ENCODE measurements around the gene PAM.
"Not testable (repeated sequence)": the region's sequence is repeated elsewhere in the genome, so short reads cannot be mapped to it uniquely, and the experiment has no call there.

Gene PAM

DNA sequence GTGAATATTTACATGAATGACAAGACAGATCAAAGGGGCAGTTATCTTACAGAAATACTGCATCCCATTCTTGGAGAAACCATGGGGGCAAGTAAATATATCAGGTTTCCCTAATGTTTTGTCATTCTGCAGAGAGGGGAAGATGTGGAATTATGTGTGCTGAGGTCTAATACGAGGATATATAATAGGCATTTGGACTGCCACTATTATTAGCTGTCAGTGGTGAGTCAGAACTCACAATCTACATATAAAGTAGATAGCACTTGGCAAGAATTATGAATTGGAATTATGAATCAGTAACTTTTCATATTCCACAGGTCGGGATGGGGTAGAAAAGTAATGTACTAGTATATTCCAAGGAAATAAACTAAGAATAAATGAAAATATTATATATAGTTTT lies 243.1 kb downstream of the PAM start:
- no peak for DNase-seq (ENCODE audit: low read depth in 2 of 2)

DNA sequence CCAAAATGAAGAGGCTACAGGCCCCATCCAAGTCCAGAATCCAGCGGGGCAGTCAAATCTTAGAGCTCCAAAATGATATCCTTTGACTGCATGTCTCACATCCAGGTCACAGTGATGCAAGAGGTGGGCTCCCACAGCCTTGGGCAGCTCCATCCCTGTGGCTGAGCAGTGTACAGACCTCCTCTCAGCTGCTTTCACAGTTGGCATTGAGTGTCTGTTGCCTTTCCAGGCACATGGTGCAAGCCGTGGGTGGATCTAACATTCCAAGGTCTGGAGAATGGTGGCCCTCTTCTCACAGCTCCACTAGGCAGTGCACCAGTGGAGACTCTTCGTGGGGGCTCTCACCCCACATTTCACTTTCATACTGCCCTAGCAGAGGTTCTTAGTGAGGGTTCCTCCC lies 244.1 kb downstream of the PAM start:
- DNase-seq (ENCODE audit: low read depth in 2 of 2) = no peak

DNA sequence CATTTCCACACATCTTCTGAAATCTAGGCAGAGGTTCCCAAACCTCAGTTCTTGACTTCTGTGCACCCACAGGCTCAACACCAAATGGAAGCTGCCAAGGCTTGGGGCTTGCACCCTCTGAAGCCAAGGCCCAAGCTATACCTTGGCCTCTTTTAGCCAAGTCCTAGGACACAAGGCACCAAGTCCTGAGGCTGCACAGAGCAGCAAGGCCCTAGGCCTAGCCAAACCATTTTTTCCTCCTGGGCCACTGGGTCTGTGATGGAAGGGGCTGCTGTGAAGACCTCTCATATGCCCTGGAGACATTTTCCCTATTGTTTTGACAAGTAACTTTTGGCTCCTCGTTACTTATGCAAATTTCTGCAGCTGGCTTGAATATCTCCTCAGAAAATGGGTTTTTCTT lies 244.5 kb downstream of the PAM start:
- DNase-seq (ENCODE audit: low read depth in 2 of 2) = not testable (repeated sequence)

DNA sequence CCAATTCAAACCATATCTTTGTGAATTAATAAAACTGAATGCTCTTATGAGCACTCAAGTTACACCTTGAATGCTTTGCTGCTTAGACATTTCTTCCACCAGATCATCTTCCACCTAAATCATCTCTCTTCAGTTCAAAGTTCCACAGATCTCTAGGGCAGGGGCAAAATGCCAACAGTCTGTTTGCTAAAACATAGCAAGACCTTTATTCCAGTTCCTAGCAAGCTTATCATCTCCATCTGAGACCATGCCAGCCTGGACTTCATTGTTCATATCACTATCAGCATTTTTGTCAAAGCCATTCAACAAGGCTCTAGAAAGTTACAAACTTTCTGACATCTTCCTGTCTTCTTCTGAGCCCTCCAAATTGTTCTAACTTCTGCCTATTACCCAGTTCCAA lies 245.0 kb downstream of the PAM start:
- DNase-seq (ENCODE audit: low read depth in 2 of 2) = no peak

DNA sequence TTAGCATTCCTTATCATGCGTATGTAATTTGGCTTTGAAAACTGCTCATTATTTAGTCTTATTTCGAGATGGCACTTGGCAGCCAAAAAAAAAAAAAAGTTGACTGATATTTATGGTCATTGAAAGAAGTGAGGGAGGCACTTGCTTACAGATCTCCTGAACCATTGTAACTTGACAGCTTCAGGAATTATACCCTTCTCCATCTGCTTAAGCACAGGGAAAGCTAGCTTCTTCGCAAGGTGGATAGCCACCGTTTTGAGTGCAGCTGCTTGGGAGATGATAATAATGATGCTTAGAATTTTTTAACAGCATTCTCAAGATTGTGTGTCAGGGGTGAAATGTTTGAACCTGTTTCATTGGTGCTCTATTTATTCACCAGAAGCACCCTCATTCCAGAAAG lies 248.8 kb downstream of the PAM start:
- no peak for DNase-seq (ENCODE audit: low read depth in 2 of 2)

DNA sequence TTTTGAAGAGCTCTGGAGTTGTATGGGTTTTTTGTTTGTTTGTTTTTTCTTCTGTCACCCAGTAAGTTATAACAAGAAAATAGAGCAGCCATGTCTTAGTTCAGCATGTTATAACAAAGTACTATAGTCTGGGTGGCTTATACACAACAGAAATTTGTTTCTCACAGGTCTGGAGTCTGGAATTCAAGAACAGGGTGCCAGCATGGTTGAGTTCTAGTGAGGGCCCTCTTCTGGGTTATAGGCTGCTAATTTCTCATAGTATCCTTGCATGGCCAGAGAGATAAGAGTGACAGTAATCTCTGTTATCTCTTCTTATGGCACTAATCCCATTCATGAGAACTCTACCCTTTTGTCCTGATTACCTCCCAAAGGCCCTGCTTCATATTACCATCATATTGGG lies 250.2 kb downstream of the PAM start:
- no peak for DNase-seq (ENCODE audit: low read depth in 2 of 2)

DNA sequence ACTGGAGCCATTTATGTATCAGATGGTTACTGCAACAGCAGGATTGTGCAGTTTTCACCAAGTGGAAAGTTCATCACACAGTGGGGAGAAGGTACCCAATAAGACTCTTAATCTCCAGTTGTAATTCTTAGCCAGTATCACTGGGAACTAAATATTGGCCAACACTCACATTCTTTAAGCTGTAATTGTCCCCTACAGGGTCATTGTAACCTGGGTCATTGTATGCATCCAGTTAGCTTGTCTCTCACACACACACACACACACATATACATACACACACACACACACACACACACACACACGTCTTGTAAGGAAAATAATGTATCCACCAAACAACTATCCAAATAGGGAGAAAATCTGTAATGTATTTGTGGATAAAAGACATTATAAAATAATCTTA lies 251.8 kb downstream of the PAM start:
- DNase-seq (ENCODE audit: low read depth in 2 of 2) = no peak

DNA sequence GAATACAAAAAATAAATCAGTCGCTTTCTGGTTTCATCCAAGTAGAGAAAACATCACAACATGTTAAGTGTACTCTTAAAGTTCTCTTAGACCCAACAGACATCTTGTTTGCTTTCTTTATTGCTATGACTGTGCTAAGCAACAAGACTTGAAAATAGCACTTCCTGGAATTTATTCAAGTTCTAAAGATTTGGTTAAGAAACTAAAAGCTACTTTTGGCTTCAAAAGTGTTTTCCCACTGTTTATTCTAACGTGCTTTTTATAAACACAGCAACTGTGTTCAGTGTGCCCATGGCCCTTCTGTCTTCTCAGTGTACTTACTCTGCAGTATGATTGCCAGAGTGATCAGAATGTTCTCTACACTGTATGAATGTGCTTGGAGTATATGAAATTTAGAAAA lies 255.1 kb downstream of the PAM start:
- no peak for DNase-seq (ENCODE audit: low read depth in 2 of 2)

DNA sequence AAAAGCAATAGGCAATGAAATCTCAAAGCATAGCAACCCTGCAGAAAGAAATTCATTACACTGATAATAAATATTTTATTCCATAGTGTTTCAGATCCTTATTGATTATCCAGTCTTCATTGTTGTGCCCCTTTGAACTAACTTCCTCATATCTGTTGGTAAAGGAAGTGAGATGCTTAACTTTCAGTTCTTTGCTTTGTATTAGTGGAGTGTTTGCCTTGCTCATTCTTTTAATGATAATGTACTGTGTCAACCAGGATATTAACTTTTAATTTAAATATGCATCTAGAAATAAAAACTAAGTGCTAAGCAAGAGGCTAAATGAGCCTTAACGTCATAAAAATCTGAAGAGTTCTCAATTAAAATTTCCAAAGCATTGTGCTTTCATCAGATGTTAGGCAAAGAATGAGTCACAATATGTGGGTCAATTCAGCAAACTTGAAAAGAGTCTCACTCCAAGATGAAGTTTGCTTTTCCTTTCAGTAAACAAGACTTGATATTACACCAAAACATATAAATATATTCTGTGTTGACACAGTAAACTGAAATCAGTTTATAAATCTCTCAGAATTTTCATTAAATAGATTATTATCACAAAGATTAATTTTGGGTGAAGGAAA lies 258.9 kb downstream of the PAM start:
- DNase-seq (ENCODE audit: low read depth in 2 of 2) = no peak

DNA sequence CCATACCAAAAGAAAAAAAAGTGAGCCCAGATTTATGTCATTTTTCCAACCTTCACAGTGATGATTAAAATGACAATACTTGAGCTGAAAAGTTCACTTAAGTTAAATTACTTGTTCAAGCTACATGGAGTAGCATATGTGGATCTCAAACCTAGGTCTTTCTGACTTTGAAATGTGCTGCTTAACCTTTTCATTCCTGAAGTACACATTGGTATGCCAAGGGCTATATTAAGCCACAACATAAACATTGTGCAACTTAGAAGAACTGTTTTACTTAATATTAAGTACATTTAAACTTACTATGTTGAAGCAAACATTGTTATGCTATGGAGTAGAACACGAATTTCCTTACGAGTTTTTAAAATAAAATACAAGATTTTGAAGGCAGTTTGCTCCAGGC lies 259.9 kb downstream of the PAM start:
- no peak for DNase-seq (ENCODE audit: low read depth in 2 of 2)

DNA sequence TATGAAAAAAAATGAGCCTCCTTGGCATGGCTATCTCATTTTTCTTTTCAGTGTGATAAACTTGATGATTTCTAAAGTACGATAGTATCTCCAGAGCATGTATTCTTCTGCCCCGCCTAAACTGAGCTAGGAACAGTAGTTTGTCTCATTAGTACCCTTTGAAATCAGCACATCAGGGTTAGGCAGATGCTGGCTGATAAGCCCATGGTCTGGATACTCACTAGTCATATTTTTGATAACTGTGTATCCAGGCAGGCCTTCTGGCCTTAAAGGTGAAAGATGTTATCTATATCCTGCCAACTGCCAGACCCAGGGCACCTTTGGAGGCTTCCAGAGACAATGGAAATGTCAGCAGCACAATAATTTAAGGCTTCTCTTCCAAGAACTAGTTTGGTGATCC lies 261.1 kb downstream of the PAM start:
- DNase-seq (ENCODE audit: low read depth in 2 of 2) = no peak

DNA sequence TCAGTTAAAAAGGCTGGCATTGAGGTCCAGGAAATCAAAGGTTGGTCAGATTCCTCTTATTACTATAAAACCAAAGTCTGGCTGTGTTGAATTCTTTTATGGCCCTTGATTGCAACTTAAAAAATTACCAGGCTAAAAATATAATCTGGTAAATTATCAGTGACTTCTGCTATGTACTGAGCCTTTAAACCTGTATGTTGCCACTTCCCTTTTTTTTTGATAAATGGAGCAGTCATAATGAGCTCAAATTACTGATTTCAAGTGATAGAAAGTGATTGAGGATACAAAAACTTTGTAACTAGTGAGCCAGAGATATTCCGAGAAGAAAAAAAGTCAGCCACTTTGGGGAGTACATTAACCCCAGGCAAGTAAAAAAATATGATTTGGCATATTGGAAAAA lies 264.7 kb downstream of the PAM start:
- DNase-seq (ENCODE audit: low read depth in 2 of 2) = no peak

DNA sequence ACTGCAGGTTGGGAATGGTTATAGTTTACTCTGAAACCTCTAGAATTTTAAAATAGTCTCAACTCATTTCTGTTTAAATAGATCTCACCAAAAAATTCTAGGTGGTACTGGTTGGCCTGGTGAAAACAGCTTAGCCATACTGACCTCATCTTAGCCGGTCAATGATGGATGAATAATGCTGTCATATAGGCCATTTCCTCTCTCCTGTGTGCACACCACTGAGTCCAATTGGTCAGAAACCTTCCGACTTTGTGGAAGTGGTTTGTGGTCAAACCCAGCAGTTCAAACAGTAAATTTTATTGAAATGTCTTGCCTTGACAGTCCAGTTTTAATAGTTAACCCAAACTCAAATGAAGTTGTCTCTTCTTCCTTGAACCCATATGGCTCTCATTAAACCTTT lies 266.2 kb downstream of the PAM start:
- DNase-seq (ENCODE audit: low read depth in 2 of 2) = no peak

DNA sequence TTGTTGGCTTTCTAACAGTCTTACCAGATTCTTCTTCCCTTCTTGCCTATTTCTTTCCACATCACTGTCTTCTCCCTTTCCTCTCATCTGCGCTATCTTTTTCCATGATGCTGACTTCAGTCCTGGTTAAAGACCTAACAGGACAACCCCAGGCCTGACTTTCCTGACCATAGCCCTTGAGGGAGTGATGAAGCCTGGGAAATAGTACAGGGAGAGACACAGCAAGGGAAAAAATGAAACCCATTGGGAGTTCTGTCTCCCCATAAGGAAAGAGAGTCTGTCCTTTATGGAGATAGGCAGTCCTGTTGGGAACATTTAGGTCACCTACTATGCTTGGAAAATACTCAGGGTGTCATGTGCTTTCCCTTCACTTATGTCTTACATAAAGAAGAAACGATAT lies 272.2 kb downstream of the PAM start:
- DNase-seq (ENCODE audit: low read depth in 2 of 2) = no peak

DNA sequence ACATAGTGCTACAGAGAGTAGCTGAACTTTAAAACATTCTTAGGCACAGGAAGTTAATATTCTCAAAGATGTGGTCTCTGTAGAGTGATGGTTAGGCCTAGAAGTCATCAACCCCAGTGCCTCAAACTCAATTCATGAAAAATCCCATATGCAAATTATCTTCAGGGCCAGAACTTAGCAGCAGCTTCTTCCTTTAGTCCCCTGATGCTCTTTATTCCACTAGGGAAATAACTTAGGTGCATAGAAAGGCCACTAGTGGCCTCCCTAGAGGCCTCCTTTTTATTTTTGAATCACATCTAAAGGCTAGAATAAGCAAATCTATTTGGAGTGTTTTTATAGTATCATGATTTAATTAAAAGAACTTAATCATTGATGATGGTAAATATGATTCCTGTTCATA lies 276.5 kb downstream of the PAM start:
- no peak for DNase-seq (ENCODE audit: low read depth in 2 of 2)

DNA sequence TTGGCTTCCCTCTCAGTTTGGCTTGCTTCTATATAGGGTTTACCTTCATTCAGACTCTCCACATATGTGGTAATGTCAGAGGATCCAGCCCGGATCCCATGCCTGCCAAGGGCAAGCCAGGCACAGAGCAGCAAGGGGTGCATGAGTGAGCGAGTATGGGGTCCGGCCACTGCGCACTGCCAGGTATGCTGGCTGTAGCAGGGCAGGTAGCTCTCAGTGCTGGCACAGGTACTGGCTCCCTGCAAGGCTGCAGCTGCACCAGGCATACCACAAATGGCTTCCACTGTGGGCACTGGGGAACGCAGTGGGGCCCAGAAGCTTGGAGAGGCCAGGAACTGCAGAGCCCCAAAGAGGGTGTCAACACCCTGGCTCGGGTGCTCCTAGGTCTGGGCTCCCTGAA lies 278.6 kb downstream of the PAM start:
- DNase-seq (ENCODE audit: low read depth in 2 of 2) = no peak

DNA sequence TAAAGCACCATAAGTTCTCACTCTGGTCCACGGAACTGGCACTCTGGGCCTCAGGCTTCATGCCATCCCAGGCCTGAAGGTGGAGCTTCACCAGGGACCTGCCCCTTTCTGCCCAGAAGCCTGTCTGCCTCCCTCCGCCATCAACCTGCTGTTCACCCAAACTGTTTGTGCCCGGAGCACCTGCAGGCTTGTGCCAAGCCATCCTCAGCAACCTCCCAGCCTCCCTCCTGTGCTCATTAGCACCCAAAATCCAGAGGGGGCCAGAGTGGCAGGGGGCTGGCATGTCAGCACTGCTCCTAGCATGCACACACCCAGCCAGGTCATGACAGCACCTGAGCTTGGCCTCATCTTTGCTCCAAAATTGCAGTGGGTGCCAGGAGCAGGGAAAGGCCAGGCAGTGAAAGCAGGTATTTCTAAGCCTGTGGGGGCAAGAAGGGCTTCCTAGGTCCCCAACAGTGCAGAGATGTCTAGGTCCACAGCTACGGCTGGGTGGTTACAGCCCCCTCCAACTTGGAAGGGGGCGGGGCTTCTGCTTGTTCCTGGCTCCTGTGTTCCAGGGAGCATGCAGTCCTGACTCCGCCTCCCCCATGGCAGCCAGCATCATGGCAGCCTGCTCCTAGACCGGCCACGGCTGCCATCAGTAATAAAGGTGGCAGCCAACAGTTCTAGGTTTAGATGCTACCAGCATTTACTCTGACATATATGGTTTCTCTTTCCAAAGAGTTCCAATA lies 279.7 kb downstream of the PAM start:
- DNase-seq (ENCODE audit: low read depth in 2 of 2) = no peak

DNA sequence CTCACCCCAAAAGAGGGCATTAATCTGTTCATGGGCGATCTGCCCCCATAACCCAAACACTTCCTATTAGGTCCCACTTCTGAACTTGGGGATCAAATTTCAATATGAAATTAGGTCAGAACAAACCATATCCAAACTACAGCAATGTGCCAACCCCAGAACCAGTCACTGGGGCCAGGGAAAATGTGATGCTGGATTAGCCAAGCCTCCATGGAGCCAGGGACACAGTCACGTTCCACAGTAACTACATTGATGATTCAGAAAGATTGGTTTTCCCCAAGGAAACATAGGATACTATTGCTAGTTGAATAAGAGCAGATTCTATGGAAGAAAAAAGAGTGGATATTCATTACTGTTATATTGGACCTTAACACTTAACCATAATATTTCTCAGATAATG lies 280.6 kb downstream of the PAM start:
- DNase-seq (ENCODE audit: low read depth in 2 of 2) = no peak

DNA sequence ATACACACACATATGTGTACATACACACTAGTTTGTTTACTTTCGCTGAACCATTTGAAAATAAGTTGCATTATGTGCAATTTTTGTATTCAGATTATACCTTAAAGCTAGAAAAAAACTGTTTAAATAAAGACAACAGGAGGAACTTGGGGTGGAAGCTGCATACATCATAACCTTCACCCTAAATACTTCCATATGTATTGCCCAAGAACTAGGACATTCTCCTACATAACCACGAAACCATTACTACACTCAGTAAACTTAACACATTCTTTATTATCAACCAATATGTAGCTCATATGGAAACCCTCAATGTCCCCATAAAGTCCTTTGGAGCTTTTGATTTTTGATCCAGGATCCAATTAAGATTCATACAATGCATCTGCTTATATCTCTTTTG lies 281.5 kb downstream of the PAM start:
- no peak for DNase-seq (ENCODE audit: low read depth in 2 of 2)

DNA sequence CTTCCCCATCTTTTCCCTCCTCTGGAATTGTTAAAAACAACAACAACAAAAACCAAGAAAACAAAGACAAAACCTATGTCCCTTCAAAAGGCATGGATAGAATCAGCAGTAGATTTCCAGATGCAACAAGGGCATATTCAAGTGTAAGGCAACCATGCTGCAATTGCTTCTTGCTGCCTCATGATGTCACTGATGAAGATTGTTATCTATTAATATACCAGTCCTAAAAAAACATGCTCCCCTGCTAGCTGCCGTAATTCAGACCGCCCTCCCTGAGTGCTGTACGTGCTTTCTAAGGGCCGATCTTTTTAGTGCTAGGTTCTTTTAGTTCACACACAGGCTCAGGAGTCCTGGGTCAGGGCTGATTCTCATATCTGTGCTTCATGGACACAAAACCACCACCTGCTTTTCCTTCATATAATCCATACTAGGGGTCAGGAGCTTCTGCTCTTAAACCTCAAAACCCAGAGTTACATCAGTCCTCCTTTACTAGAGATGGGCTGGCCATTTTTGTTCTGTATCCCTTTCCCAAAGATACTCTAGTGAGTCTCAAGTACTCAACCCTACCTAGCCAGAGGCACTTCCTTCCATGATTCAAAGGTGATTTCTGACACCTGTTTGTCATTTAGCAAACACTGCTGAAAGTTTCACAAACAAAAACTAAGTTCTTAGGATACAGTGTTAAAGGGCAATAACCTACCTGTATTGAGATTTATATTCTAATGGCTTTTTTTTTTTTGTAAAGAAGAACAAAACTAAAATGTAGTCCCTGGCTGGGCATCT lies 282.8 kb downstream of the PAM start:
- DNase-seq (ENCODE audit: low read depth in 2 of 2) = no peak

DNA sequence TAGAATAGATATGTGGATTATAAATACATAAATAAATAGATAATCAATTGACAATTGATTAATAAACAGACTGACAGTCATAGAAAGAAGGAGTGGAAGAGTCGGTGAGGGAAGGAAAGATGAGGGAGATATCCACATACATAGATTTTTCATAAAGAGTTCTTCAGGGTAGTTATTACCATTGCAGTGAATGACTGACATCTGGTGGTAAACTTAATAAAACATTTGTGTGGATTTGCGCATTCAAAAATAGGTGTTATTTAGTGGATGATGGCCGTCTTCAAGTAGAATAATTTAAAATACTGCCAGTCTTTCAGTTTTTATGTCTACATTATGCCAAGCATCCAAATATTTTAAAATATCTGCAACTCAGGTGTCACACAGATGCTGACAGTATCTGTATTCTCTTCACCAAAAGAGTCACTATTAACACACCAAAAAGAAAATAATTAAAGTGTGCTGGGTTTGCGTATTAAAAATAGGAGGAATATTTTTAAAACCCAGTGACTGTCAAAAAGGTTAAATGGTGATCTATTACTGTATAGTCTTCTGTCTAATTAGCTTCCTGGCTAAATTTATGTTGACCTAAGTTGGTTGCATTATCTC lies 286.1 kb downstream of the PAM start:
- no peak for DNase-seq (ENCODE audit: low read depth in 2 of 2)

DNA sequence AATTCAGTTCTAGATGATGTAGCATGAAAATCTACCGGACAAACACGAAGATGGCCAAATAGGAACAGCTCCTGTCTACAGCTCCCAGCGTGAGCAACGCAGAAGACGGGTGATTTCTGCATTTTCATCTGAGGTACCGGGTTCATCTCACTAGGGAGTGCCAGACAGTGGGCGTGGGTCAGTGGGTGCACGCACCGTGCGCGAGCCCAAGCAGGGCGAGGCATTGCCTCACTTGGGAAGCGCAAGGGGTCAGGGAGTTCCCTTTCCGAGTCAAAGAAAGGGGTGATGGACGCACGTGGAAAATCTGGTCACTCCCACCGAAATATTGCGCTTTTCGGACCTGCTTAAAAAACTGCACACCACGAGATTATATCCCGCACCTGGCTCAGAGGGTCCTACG lies 291.6 kb downstream of the PAM start:
- not testable (repeated sequence) for DNase-seq (ENCODE audit: low read depth in 2 of 2)
